AG10803 (cell line): ENCODE results near the gene BTAF1.

Source experiments
- DNase-seq: peaks from one replicate; pipeline ENCODE4 v3.0.0; 2010; ENCODE audit warnings: low read depth
- H3K4me3 ChIP-seq: 2 replicates; pipeline ENCODE4 v1.5.1; 2011; ENCODE audit warnings: mild to moderate bottlenecking, low read length, control low read depth
- CTCF ChIP-seq: conservative IDR thresholded peaks from 2 replicates; pipeline ENCODE4 v1.5.1; 2011; ENCODE audit warnings: mild to moderate bottlenecking, low read length, control low read depth, inconsistent platforms

BTAF1 gene

DNA sequence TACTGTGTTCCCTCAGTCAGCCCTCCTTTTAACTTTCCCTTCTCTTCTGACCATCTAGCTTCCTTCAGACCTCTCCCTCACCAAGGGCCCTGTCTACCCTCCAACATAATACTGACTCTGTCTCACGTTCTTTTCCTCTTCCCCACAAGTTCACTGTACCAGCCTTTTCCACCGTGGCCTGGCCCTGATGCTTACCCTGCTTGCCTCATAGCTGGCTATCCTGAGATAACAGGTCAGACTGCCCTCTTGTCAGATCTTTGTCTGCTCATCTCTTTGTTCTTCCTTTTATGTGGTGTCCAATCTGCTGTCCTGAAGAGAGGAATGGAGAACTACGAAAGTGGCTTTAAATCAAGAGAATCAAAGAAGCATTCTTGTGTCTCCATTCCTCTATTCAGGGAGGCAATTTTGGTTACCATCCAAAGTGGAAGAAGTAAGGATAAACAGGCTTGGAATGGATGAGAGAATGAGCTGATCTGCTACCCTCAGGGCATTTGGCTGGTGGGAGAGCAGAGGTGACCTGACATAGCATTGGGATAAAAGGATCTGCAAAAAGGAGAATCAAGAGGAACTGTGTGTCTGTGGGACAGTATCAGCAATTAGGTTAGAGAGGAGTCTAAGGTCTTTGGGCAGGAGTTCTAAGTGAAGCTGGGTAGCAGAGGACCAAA, 8.1 kb downstream of the BTAF1 start:
- no peak for TF ChIP-seq CTCF
- H3K4me3 ChIP-seq, result no peak overlapping the region
- DNase-seq, result no peak

DNA sequence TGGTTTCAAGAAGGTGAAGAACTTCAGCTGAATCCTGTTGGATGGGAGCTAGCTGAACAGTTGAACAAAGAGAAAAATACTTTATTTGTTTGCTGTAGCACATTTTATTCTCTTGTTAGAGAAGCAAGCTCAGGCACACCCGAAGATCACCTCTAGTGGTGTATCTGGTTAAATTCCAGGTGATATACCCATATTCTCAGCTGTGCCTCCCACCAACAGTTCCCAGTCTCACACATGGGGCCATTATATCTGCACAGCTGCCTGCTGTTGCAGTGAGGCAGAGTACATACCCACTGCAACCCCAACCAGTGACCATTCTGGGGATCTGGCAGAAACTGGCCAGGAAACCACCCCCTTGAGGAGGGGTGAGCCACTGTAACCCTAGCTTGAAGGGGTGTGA, 9.2 kb downstream of the BTAF1 start:
- no peak for TF ChIP-seq CTCF

GRCh38 chr10:91935886-91936285, 12.3 kb downstream of the BTAF1 start:
- TF ChIP-seq CTCF, result no peak
- no peak overlapping the region for H3K4me3 ChIP-seq
- DNase-seq, result no peak

More for the DNA sequence above, 9.2 kb downstream of the BTAF1 start:
- H3K4me3 ChIP-seq, result no peak overlapping the region
- no peak for DNase-seq

DNA sequence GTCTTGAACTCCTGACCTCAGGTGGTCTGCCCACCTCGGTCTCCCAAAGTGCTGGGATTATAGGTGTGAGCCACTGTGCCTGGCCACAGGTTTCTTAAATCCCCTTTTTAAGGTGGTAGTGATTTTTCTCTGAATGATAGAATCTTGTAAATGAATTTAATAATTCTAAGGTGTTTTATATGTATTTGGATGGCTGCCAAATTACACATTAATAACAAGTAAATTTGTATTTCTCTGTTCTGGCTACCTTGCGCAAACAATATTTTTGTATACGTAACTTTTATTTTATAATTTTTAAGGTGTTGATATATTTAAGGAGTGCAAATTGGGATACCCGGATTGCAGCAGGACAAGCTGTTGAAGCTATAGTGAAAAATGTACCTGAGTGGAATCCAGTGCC, 16.1 kb downstream of the BTAF1 start:
- no peak overlapping the region for H3K4me3 ChIP-seq
- no peak for TF ChIP-seq CTCF
- no peak for DNase-seq

GRCh38 chr10:91941426-91941825, 17.9 kb downstream of the BTAF1 start:
- TF ChIP-seq CTCF, result no peak
- H3K4me3 ChIP-seq, result no peak overlapping the region

DNA sequence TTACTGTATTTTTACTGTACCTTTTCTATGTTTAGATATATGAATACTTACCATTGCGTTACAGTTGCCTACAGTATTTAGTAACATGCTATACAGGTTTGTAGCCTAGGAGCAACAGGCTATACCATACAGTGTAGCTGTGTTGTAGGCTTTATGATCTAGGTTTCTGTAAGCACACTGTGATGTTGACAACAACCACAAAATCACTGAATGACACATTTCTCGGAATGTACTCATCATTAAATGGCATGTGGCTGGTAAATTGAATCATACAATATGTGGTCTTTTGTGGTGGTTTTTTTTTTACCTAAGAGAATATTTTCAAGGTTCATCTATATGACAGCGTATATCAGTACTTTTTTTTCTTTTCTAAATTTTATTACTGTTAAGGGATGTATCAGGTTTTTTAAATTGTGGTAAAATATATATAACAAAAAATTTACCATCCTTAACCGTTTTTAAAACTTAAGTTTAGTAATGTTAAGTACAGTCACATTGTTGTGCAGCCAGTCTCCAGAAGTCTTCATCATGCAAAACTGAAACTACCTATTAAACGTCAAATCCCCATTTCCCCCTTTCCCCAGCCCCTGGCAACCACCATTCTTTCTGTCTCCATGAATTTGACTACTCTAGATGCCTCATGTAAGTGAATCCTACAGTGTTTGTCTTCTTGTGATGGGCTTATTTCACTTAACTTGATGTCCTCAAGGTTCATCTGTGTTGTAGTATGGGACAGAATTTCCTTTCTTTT, 21.5 kb downstream of the BTAF1 start:
- DNase-seq, result peak; percentile 59
- H3K4me3 ChIP-seq, result no peak overlapping the region
- TF ChIP-seq CTCF, result no peak

More at GRCh38 chr10:91941426-91941825, 17.9 kb downstream of the BTAF1 start:
- peak; percentile 2 for DNase-seq

- TF ChIP-seq CTCF, result no peak
- DNase-seq, result no peak
- H3K4me3 ChIP-seq, result no peak overlapping the region
Observed at GRCh38 chr10:91953600-91954160, 30.1 kb downstream of the BTAF1 start.
